ENCODE measurements around the gene PRRG2.
A peak's percentile ranks its signal among the peaks of the same experiment; 100 is the strongest.

PRRG2 gene

GRCh38 chr19:49581007-49581508, at the start of gene PRRG2:
Gene PRRG2 (plus strand): TSS chr19:49581316. CDS start chr19:49583220, 1,904 bp downstream.
- H3K4me1 ChIP-seq (ENCODE audit: insufficient read depth, low read length, poor library complexity, severe bottlenecking): peaks cover 20% of the 10 kb centered on the region
- no peaks in the 10 kb centered on the region for H3K9me3 ChIP-seq (ENCODE audit: insufficient read depth, low read depth, low read length)

GRCh38 chr19:49533551-49534488, 47.3 kb upstream of the PRRG2 start:
- H3K4me2 ChIP-seq (ENCODE audit: low read depth, low read length, poor library complexity, severe bottlenecking): peak overlapping the region; percentile 66
- TF ChIP-seq EZH2phosphoT487 (IDR thresholded peaks at IDR 0.05; ENCODE audit: borderline replicate concordance): no peak
- TF ChIP-seq CTCF (conservative IDR thresholded peaks at IDR 0.05; ENCODE audit: low read length): no peak
- H2AFZ ChIP-seq (ENCODE audit: low read length): no peak overlapping the region

More at GRCh38 chr19:49581007-49581508, at the start of gene PRRG2:
- Histone ChIP-seq H3K36me3 (ENCODE audit: insufficient read depth, low read length) (0 out of 2 replicates have a peak, but pooled peaks cover 2% of the 10 kb centered on the region), H3K79me2 (ENCODE audit: insufficient read depth, low read length) (peaks cover 41% of the 10 kb centered on the region), H3K27me3 (ENCODE audit: insufficient read depth, low read length, poor library complexity, severe bottlenecking) (no peaks in the 10 kb centered on the region), H3K9me2 (replicated peaks; ENCODE audit: low read depth, low read length) (no peaks in the 10 kb centered on the region), H2AFZ (ENCODE audit: low read length) (peak within 1 kb of the TSS; percentile 97), H3K4me3 (ENCODE audit: low read length, poor library complexity, severe bottlenecking) (peak within 1 kb of the TSS; percentile 86), H3K4me2 (ENCODE audit: low read depth, low read length, poor library complexity, severe bottlenecking) (peak within 1 kb of the TSS; percentile 77), H3K9ac (ENCODE audit: low read depth, low read length, poor library complexity, severe bottlenecking) (peak within 1 kb of the TSS; percentile 93), H4K20me1 (ENCODE audit: insufficient read depth, low read length, poor library complexity, severe bottlenecking) (peaks cover 21% of the 10 kb centered on the region), H3F3A (ENCODE audit: low read depth) (no peaks in the 10 kb centered on the region)
- TF ChIP-seq CTCF (conservative IDR thresholded peaks at IDR 0.05; ENCODE audit: low read length): no peak
- no peak for TF ChIP-seq EZH2phosphoT487 (IDR thresholded peaks at IDR 0.05; ENCODE audit: borderline replicate concordance)

GRCh38 chr19:49534632-49535385, 46.3 kb upstream of the PRRG2 start:
- no peaks in the 10 kb centered on the region for H3K9me3 ChIP-seq (ENCODE audit: insufficient read depth, low read depth, low read length)
- H3K79me2 ChIP-seq (ENCODE audit: insufficient read depth, low read length): no peaks in the 10 kb centered on the region
- no peak overlapping the region for H3K9ac ChIP-seq (ENCODE audit: low read depth, low read length, poor library complexity, severe bottlenecking)
- no peaks in the 10 kb centered on the region for H3K9me2 ChIP-seq (replicated peaks; ENCODE audit: low read depth, low read length)
- peak overlapping the region; percentile 66 for H3K4me2 ChIP-seq (ENCODE audit: low read depth, low read length, poor library complexity, severe bottlenecking)
- no peak overlapping the region for H2AFZ ChIP-seq (ENCODE audit: low read length)
- H3F3A ChIP-seq (ENCODE audit: low read depth): no peaks in the 10 kb centered on the region
- H3K27me3 ChIP-seq (ENCODE audit: insufficient read depth, low read length, poor library complexity, severe bottlenecking): no peaks in the 10 kb centered on the region
- TF ChIP-seq EZH2phosphoT487 (IDR thresholded peaks at IDR 0.05; ENCODE audit: borderline replicate concordance) (no peak), CTCF (conservative IDR thresholded peaks at IDR 0.05; ENCODE audit: low read length) (no peak)
- peaks cover 18% of the 10 kb centered on the region for H3K4me1 ChIP-seq (ENCODE audit: insufficient read depth, low read length, poor library complexity, severe bottlenecking)
- H3K4me3 ChIP-seq (ENCODE audit: low read length, poor library complexity, severe bottlenecking): peak overlapping the region; percentile 16
- H3K36me3 ChIP-seq (ENCODE audit: insufficient read depth, low read length): no peaks in the 10 kb centered on the region
- no peaks in the 10 kb centered on the region for H4K20me1 ChIP-seq (ENCODE audit: insufficient read depth, low read length, poor library complexity, severe bottlenecking)

More at GRCh38 chr19:49533551-49534488, 47.3 kb upstream of the PRRG2 start:
- H3K27me3 ChIP-seq (ENCODE audit: insufficient read depth, low read length, poor library complexity, severe bottlenecking): no peaks in the 10 kb centered on the region
- H3K9me3 ChIP-seq (ENCODE audit: insufficient read depth, low read depth, low read length): no peaks in the 10 kb centered on the region
- peaks cover 18% of the 10 kb centered on the region for H3K4me1 ChIP-seq (ENCODE audit: insufficient read depth, low read length, poor library complexity, severe bottlenecking)
- no peaks in the 10 kb centered on the region for H3K36me3 ChIP-seq (ENCODE audit: insufficient read depth, low read length)
- H4K20me1 ChIP-seq (ENCODE audit: insufficient read depth, low read length, poor library complexity, severe bottlenecking): no peaks in the 10 kb centered on the region
- H3K9ac ChIP-seq (ENCODE audit: low read depth, low read length, poor library complexity, severe bottlenecking): no peak overlapping the region
- no peak overlapping the region for H3K4me3 ChIP-seq (ENCODE audit: low read length, poor library complexity, severe bottlenecking)
- H3K9me2 ChIP-seq (replicated peaks; ENCODE audit: low read depth, low read length): no peaks in the 10 kb centered on the region
- no peaks in the 10 kb centered on the region for H3F3A ChIP-seq (ENCODE audit: low read depth)
- no peaks in the 10 kb centered on the region for H3K79me2 ChIP-seq (ENCODE audit: insufficient read depth, low read length)
